Tibial nerve (tissue), 4 donors: Measurements from ENCODE around the gene MEI4. TPM values are rescaled to one million over a fixed set of nuclear protein-coding genes. Genes with fewer than 3 reads are reported as not detected.

Experiments
- DNase-seq, 2 donors: peaks; one replicate each; pipeline ENCODE4 v3.0.0-alpha.2; 2019; ENCODE audit warnings: low spot score in 2 of 2
- H3K27ac ChIP-seq, 4 donors: fragments of 200-600 bp; sonication (generic) in 3 of 4; one replicate each; pipeline ENCODE4 v1.5.1; 2017 to 2019; ENCODE audit warnings: mild to moderate bottlenecking in 1 of 4
- H3K27me3 ChIP-seq, 2 donors: fragments of 200-600 bp; sonication (generic) in 1 of 2; one replicate each; pipeline versions ENCODE4 v1.5.1 to v1.6.0; 2017 to 2019
- H3K36me3 ChIP-seq, 3 donors: fragments of 200-600 bp; sonication (generic); one replicate each; pipeline ENCODE4 v1.5.1; 2018 to 2019
- H3K4me1 ChIP-seq, 4 donors: fragments of 200-600 bp; sonication (generic) in 3 of 4; one replicate each; pipeline ENCODE4 v1.5.1; 2017 to 2019
- H3K4me3 ChIP-seq, 4 donors: fragments of 200-600 bp; sonication (generic) in 3 of 4; one replicate each; pipeline ENCODE4 v1.5.1; 2017 to 2019; ENCODE audit warnings: mild to moderate bottlenecking in 1 of 4, moderate library complexity in 1 of 4
- H3K9me3 ChIP-seq, 4 donors: fragments of 200-600 bp; sonication (generic) in 3 of 4; one replicate each; pipeline ENCODE4 v1.5.1; 2017 to 2019
- EP300 ChIP-seq, 2 donors: sonication (generic); formaldehyde crosslinking; IDR thresholded peaks; one replicate each; pipeline ENCODE4 v1.6.1; 2017; ENCODE audit warnings: antibody characterized with exemption in 2 of 2, mild to moderate bottlenecking in 1 of 2
- POLR2A ChIP-seq, 2 donors: fragments of 450-650 bp; IDR thresholded peaks; one replicate each; pipeline ENCODE4 v1.6.1; 2017; ENCODE audit warnings: antibody characterized with exemption in 2 of 2, mild to moderate bottlenecking in 2 of 2, moderate library complexity in 2 of 2
- WGBS, 2 donors: methylation state at CpG; one replicate each; pipeline ENCODE4 v1.1.5; 2018; 5-methylcytosine and 5-hydroxymethylcytosine counted together
- total RNA-seq, 4 donors: library from RNA; depleted of rRNA; stranded (reverse); fragments of >200 nt; gene quantifications; one replicate each; pipeline ENCODE4 v1.1.0, GENCODE V29; 2016
- TF ChIP-seq, protein P1 (sequence below), 5 experiments: fragments of 200-600 bp in 3 of 5; fragments of 450-650 bp in 2 of 5; sonication (generic) in 3 of 5; IDR thresholded peaks; one replicate each; pipeline ENCODE4 v1.5.1; 2016 to 2019; ENCODE audit warnings: antibody characterized with exemption in 5 of 5, mild to moderate bottlenecking in 3 of 5, moderate library complexity in 2 of 5

The MEI4 gene
- total RNA-seq, 4 donors from 2014 or later = under 0.01 to 0.21 TPM; not detected in 2

DNA sequence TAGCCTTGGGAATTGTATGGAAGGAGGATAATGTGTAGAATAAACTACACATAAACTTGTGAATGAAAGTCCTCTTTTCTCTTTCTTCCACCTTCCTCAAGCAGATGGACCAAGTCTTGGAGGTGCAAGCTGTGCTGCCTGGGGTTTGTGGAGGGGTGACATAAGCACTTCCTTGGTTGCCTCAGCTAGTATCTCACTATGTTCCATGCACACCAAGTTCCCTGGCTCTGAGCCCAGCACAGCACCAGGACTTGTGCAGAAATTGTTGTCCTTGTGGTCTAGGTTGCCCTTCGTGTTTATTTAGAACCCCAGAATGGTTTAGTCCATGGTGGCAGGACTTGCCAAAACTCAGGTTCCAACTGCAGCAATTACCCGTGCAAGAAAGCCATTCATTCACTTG, 110.3 kb downstream of the MEI4 start:
- TF ChIP-seq EP300 (IDR thresholded peaks at IDR 0.05) = no peak
- TF ChIP-seq POLR2A (IDR thresholded peaks at IDR 0.05) = no peak
- TF ChIP-seq, protein P1, sequence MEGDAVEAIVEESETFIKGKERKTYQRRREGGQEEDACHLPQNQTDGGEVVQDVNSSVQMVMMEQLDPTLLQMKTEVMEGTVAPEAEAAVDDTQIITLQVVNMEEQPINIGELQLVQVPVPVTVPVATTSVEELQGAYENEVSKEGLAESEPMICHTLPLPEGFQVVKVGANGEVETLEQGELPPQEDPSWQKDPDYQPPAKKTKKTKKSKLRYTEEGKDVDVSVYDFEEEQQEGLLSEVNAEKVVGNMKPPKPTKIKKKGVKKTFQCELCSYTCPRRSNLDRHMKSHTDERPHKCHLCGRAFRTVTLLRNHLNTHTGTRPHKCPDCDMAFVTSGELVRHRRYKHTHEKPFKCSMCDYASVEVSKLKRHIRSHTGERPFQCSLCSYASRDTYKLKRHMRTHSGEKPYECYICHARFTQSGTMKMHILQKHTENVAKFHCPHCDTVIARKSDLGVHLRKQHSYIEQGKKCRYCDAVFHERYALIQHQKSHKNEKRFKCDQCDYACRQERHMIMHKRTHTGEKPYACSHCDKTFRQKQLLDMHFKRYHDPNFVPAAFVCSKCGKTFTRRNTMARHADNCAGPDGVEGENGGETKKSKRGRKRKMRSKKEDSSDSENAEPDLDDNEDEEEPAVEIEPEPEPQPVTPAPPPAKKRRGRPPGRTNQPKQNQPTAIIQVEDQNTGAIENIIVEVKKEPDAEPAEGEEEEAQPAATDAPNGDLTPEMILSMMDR (IDR thresholded peaks at IDR 0.05) = no peak
- Histone ChIP-seq H3K4me3 (no peak overlapping the region), H3K27ac (no peak overlapping the region), H3K4me1 (no peaks in the 10 kb centered on the region), H3K36me3 (no peaks in the 10 kb centered on the region), H3K27me3 (no peaks in the 10 kb centered on the region), H3K9me3 (no peaks in the 10 kb centered on the region)
- DNase-seq = no peak
- 82 to 92% methylated on average over 2 of the region's 2 CpGs for WGBS, 2 donors

DNA sequence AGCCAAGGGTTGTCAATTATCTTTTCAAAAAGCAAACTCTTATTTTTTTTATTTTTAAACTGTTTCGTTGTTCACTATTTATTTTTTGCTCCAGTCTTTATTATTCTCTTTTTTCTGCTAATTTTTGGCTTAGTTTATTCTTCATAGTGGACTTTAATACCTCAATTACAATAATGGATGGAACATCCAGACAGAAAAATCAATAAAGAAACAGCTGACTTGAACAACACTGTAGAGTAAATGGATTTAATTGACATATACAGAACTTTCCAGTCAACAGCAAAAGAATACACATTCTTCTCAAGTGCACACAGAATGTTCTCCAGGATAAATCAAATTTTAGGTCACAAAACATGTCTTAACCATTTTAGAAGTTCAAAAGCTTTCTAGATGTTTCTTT, 111.5 kb downstream of the MEI4 start:
- Histone ChIP-seq H3K9me3 (no peaks in the 10 kb centered on the region), H3K4me1 (no peaks in the 10 kb centered on the region), H3K27ac (no peak overlapping the region), H3K36me3 (no peaks in the 10 kb centered on the region), H3K27me3 (no peaks in the 10 kb centered on the region), H3K4me3 (no peak overlapping the region)
- DNase-seq = no peak
- WGBS, 2 donors = 84 to 85% methylated on average over 1 of the region's 1 CpG
- TF ChIP-seq EP300 (IDR thresholded peaks at IDR 0.05) (no peak), POLR2A (IDR thresholded peaks at IDR 0.05) (no peak)
- TF ChIP-seq, protein P1 (IDR thresholded peaks at IDR 0.05) = no peak

DNA sequence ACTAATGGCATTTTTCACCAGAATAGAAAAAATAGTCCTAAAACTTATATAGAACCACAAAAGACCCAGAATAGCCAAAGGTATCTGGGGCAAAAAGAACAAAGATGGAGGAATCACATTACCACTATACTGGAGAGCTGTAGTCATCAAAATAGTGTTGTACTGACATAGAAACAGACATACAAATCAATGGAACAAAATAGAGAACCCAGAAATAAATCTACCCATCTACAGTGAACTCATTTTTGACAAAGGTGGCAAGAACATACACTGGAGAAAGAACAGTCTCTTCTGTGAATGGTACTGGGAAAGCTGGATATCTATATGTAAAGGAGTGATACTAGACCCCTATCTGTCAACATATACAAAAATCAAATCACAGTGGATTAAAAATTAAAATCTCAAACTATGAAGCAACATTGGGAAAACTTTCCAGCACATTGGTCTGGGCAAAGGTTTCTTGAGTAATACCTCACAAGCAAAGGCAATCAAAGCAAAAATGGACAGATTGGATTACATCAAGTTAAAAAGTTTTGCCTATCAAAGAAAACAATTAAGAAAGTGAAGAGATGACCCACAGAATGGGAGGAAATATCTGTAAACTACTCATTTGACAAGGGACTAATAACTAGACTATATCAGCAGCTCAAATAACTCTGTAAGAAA, 120.5 kb downstream of the MEI4 start:
- TF ChIP-seq, protein P1 (IDR thresholded peaks at IDR 0.05) = no peak
- TF ChIP-seq EP300 (IDR thresholded peaks at IDR 0.05) (no peak), POLR2A (IDR thresholded peaks at IDR 0.05) (no peak)

DNA sequence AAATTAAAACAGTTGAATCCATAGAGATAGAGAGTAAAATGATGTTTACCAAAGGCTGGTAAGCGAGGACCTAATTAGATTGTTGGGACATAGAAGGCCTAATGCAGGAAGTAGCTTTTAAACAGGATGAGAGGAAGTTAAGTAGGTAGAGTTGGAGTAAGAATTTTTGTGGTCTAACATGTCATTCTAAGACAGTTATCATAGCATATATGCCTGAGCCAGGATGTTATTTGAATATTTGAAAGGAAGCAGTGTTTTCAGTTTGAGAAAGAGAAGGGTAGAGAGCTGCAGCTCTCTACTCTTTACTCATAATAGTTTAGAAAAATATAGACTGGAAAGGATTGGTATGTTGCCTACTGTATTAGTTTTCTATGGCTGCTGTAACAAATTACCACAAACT, 121.6 kb downstream of the MEI4 start:
- TF ChIP-seq, protein P1 (IDR thresholded peaks at IDR 0.05) = no peak
- no peak for TF ChIP-seq EP300 (IDR thresholded peaks at IDR 0.05)
- 87% methylated on average over 1 of the region's 1 CpG for WGBS, 2 donors
- no peak for DNase-seq
- H3K9me3 ChIP-seq = no peaks in the 10 kb centered on the region
- no peaks in the 10 kb centered on the region for H3K27me3 ChIP-seq
- H3K4me3 ChIP-seq = no peak overlapping the region
- no peaks in the 10 kb centered on the region for H3K36me3 ChIP-seq
- no peaks in the 10 kb centered on the region for H3K4me1 ChIP-seq
- no peak overlapping the region for H3K27ac ChIP-seq

More for the DNA sequence above, 120.5 kb downstream of the MEI4 start:
- H3K36me3 ChIP-seq = no peaks in the 10 kb centered on the region
- no peak overlapping the region for H3K27ac ChIP-seq
- no peaks in the 10 kb centered on the region for H3K4me1 ChIP-seq
- no peaks in the 10 kb centered on the region for H3K9me3 ChIP-seq
- H3K27me3 ChIP-seq = no peaks in the 10 kb centered on the region
- H3K4me3 ChIP-seq = no peak overlapping the region
- no peak for DNase-seq

DNA sequence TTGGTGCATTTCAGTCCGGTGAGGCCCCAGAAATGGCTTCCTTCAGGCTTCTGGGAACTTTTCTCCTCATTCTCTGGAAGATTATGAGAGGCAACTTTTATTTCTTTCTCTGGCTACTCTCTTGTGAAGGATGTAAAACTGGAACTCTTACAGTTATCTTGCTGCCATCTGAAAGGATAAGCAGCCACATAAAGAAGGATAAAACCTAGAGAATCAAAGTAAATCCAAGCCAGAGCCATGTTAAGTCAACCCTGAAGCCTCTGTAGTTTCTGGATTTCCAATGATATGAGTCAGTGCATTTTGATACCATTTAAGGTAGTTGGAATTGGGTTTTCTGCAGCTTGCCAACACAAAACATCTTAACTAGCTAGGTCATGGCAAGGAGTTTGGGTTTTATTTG, 123.6 kb downstream of the MEI4 start:
- no peak overlapping the region for H3K4me3 ChIP-seq
- no peaks in the 10 kb centered on the region for H3K4me1 ChIP-seq
- no peaks in the 10 kb centered on the region for H3K9me3 ChIP-seq
- no peak for DNase-seq
- TF ChIP-seq EP300 (IDR thresholded peaks at IDR 0.05) (no peak), POLR2A (IDR thresholded peaks at IDR 0.05) (no peak)
- TF ChIP-seq, protein P1 (IDR thresholded peaks at IDR 0.05) = no peak
- no peaks in the 10 kb centered on the region for H3K36me3 ChIP-seq
- no peak overlapping the region for H3K27ac ChIP-seq
- WGBS, 2 donors = 76 to 81% methylated on average over 1 of the region's 1 CpG
- H3K27me3 ChIP-seq = no peaks in the 10 kb centered on the region
